Measurements from ENCODE around the gene BIRC5. TPM values are rescaled to one million over a fixed set of nuclear protein-coding genes. Genes with fewer than 3 reads are reported as not detected.

The BIRC5 gene
- polyA plus RNA-seq, 3 donors from 2014 or later: 3.6 to 5.5 (median 4.5) TPM

DNA sequence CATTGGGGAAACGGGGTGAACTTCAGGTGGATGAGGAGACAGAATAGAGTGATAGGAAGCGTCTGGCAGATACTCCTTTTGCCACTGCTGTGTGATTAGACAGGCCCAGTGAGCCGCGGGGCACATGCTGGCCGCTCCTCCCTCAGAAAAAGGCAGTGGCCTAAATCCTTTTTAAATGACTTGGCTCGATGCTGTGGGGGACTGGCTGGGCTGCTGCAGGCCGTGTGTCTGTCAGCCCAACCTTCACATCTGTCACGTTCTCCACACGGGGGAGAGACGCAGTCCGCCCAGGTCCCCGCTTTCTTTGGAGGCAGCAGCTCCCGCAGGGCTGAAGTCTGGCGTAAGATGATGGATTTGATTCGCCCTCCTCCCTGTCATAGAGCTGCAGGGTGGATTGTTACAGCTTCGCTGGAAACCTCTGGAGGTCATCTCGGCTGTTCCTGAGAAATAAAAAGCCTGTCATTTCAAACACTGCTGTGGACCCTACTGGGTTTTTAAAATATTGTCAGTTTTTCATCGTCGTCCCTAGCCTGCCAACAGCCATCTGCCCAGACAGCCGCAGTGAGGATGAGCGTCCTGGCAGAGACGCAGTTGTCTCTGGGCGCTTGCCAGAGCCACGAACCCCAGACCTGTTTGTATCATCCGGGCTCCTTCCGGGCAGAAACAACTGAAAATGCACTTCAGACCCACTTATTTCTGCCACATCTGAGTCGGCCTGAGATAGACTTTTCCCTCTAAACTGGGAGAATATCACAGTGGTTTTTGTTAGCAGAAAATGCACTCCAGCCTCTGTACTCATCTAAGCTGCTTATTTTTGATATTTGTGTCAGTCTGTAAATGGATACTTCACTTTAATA lies 10.4 kb downstream of the BIRC5 start:
- no peak overlapping the region for H3K4me3 Mint-ChIP-seq
- DNase-seq: no peak
- no peaks in the 10 kb centered on the region for H3K36me3 Mint-ChIP-seq
- no peak overlapping the region for H3K27ac Mint-ChIP-seq
- no peaks in the 10 kb centered on the region for H3K9me3 Mint-ChIP-seq
- no peaks in the 10 kb centered on the region for H3K4me1 Mint-ChIP-seq
- peaks cover 0 to 3% (median 2%) of the 10 kb centered on the region in 3 donors for H3K27me3 Mint-ChIP-seq (ENCODE audit: low read depth in 3 of 3)

- no peak for DNase-seq
- Mint-ChIP-seq H3K4me1 (no peaks in the 10 kb centered on the region), H3K27ac (no peak overlapping the region), H3K4me3 (no peak overlapping the region), H3K9me3 (no peaks in the 10 kb centered on the region), H3K36me3 (no peaks in the 10 kb centered on the region), H3K27me3 (ENCODE audit: low read depth in 3 of 3) (peaks cover 0 to 3% (median 2%) of the 10 kb centered on the region in 3 donors)
These were observed 11.2 kb downstream of the BIRC5 start for GRCh38 chr17:78225088-78225865.

GRCh38 chr17:78226055-78226758 lies 12.2 kb downstream of the BIRC5 start:
- H3K36me3 Mint-ChIP-seq: no peaks in the 10 kb centered on the region
- H3K9me3 Mint-ChIP-seq: no peaks in the 10 kb centered on the region
- no peak overlapping the region for H3K27ac Mint-ChIP-seq
- H3K27me3 Mint-ChIP-seq (ENCODE audit: low read depth in 3 of 3): peaks cover 3 to 7% (median 6%) of the 10 kb centered on the region in 3 donors
- no peaks in the 10 kb centered on the region for H3K4me1 Mint-ChIP-seq
- DNase-seq: no peak
- H3K4me3 Mint-ChIP-seq: no peak overlapping the region

DNA sequence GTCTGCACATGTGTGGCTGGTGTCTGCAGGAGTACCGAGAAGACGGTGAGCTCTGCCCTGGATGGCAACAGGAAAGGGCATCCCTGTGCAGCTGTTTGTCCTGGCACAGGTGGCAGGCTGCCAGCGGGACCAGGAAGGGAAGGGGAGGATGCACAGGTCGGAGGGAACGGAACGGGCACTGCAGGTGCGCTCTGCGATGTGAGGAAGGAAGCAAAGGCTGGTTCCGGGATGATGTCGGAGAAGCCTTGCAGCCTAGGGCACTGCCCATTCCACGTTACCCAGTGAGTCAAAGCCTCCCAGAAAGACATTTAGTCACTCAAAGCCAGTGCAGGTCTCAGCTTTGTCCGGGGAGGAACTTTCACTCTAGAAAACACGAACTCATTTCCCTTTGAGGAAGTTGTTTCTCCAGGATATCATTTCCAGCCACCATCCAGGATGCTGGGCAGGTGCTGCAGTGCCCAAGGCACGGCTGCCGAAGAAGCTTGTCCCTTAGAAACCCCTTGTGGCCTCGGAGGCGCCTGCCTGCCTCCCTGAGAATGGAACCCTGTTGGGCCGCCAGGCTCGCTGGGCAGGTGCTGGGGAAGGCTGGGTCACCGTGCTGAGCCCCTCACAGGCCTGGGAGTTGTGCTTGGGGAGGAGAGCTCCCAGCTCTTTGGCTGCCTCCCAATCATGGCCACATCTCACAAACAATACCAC lies 12.9 kb downstream of the BIRC5 start:
- no peak overlapping the region for H3K4me3 Mint-ChIP-seq
- no peaks in the 10 kb centered on the region for H3K36me3 Mint-ChIP-seq
- no peak for DNase-seq
- peaks cover 3 to 7% (median 6%) of the 10 kb centered on the region in 3 donors for H3K27me3 Mint-ChIP-seq (ENCODE audit: low read depth in 3 of 3)
- H3K9me3 Mint-ChIP-seq: no peaks in the 10 kb centered on the region
- no peaks in the 10 kb centered on the region for H3K4me1 Mint-ChIP-seq
- no peak overlapping the region for H3K27ac Mint-ChIP-seq

DNA sequence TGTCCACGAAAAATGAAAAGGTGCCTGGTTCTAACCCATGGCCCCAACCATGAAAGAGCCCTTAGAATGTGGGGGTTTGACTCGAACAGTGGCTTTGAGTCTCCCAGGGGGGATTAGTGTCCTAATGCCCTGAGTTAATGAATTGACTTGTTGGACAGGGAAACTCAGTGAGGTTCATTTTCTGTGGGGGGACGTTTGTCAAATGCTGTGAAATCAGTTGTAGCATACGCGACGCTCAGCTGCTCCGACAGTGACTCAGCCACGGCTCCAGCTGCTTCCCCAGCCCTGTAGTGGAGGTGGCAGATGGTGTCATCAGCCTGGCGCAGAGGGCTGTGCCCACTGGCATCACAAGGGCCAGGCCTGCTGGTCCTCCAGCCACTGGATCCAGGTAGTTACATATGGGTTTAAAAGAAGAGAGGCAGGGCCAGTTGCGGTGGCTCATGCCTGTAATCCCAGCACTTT lies 13.4 kb downstream of the BIRC5 start:
- H3K4me1 Mint-ChIP-seq: no peaks in the 10 kb centered on the region

GRCh38 chr17:78228176-78228575 lies 14.1 kb downstream of the BIRC5 start:
- H3K9me3 Mint-ChIP-seq: no peaks in the 10 kb centered on the region

More for the DNA sequence above, 13.4 kb downstream of the BIRC5 start:
- Mint-ChIP-seq H3K27me3 (ENCODE audit: low read depth in 3 of 3) (peaks cover 3 to 7% (median 6%) of the 10 kb centered on the region in 3 donors), H3K27ac (no peak overlapping the region), H3K4me3 (no peak overlapping the region), H3K9me3 (no peaks in the 10 kb centered on the region), H3K36me3 (no peaks in the 10 kb centered on the region)
- no peak for DNase-seq

DNA sequence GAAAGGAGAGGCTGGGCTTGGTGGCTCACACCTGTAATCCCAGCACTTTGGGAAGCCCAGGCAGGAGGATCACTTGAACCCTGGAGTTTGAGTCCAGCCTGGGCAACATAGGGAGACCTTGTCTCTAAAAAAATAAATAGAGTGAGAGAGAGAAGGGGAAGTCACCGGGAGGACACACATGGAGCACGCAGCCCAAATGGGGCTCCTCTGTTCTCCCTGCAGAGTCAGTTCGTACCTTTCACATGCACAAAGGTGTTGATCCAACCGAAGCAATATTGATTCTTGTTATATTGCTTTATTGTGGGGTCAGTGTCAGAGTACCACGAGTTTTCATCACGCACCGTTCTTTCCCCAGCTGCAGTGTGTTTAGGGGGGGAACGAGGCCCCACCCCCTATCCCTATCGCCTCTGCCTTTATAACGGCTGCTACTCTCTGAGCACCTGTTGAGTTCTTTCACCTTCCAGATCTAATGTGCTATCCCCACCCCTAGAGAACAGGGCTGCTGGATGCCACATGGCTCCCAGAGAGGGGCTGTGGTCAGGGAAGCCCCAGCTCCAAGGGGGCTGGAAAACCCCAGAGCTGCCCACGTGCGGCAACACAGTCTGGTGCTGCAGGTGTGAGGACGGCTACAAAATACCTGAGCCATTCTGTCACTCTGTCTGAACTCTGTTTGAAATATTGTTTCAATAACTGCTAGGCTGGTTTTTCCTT lies 16.4 kb downstream of the BIRC5 start:
- peaks cover 3 to 11% (median 10%) of the 10 kb centered on the region in 3 donors for H3K27me3 Mint-ChIP-seq (ENCODE audit: low read depth in 3 of 3)
- H3K9me3 Mint-ChIP-seq: no peaks in the 10 kb centered on the region
- DNase-seq: no peak
- H3K27ac Mint-ChIP-seq: no peak overlapping the region
- no peak overlapping the region for H3K4me3 Mint-ChIP-seq
- H3K36me3 Mint-ChIP-seq: no peaks in the 10 kb centered on the region
- H3K4me1 Mint-ChIP-seq: peaks cover 0 to 3% of the 10 kb centered on the region in 2 donors

More at GRCh38 chr17:78228176-78228575, 14.1 kb downstream of the BIRC5 start:
- Mint-ChIP-seq H3K27me3 (ENCODE audit: low read depth in 3 of 3) (peaks cover 3 to 10% (median 9%) of the 10 kb centered on the region in 3 donors), H3K4me1 (peaks cover 0 to 3% of the 10 kb centered on the region in 2 donors), H3K27ac (no peak overlapping the region), H3K36me3 (no peaks in the 10 kb centered on the region), H3K4me3 (no peak overlapping the region)
- DNase-seq: no peak

GRCh38 chr17:78230996-78231935 lies 17.2 kb downstream of the BIRC5 start, which contains the start of gene TMEM235:
TSS of gene TMEM235 (plus strand) at chr17:78231631. CDS start at chr17:78232024, 393 bp downstream.
- Mint-ChIP-seq H3K4me1 (peaks cover 0 to 3% of the 10 kb centered on the region in 2 donors), H3K27me3 (ENCODE audit: low read depth in 3 of 3) (peaks cover 3 to 11% (median 10%) of the 10 kb centered on the region in 3 donors), H3K9me3 (no peaks in the 10 kb centered on the region), H3K4me3 (no peak within 1 kb of the TSS), H3K27ac (no peak within 1 kb of the TSS), H3K36me3 (no peaks in the 10 kb centered on the region)
- no peak for DNase-seq

- peaks cover 3 to 11% (median 10%) of the 10 kb centered on the region in 3 donors for H3K27me3 Mint-ChIP-seq (ENCODE audit: low read depth in 3 of 3)
- no peak for DNase-seq
- no peaks in the 10 kb centered on the region for H3K9me3 Mint-ChIP-seq
- no peak overlapping the region for H3K27ac Mint-ChIP-seq
- H3K4me1 Mint-ChIP-seq: peaks cover 0 to 3% of the 10 kb centered on the region in 2 donors
- H3K4me3 Mint-ChIP-seq: no peak overlapping the region
- no peaks in the 10 kb centered on the region for H3K36me3 Mint-ChIP-seq
These were observed 18.2 kb downstream of the BIRC5 start for GRCh38 chr17:78231991-78232858.

- Mint-ChIP-seq H3K4me1 (peaks cover 0 to 3% of the 10 kb centered on the region in 2 donors), H3K36me3 (no peaks in the 10 kb centered on the region), H3K9me3 (no peaks in the 10 kb centered on the region), H3K27me3 (ENCODE audit: low read depth in 3 of 3) (peaks cover 1 to 10% (median 9%) of the 10 kb centered on the region in 3 donors), H3K27ac (no peak overlapping the region), H3K4me3 (no peak overlapping the region)
- no peak for DNase-seq
These were observed 18.8 kb downstream of the BIRC5 start for GRCh38 chr17:78232859-78233173.

DNA sequence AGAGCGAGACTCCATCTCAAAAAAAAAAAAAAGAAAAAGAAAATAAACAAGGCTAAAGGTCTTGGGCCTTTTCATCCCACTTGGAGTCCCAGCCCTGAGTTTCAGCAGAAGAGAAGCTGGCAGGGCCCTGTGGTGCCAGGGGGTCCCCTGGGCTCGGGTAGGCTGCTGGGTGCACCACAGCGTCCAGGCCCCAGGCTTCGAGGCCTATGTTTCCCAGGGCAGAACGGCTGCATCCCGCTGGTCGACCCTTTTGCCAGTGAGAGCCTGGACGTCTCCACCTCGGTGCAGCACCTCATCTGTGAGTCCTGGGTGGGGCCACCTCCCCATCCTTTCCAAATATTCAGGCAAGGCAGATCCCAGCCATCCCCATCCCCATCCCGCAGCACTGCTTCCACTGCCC lies 19.6 kb downstream of the BIRC5 start:
- no peak for DNase-seq
- no peaks in the 10 kb centered on the region for H3K36me3 Mint-ChIP-seq
- no peaks in the 10 kb centered on the region for H3K9me3 Mint-ChIP-seq
- no peak overlapping the region for H3K27ac Mint-ChIP-seq
- no peak overlapping the region for H3K4me3 Mint-ChIP-seq
- peaks cover 0 to 10% (median 9%) of the 10 kb centered on the region in 3 donors for H3K27me3 Mint-ChIP-seq (ENCODE audit: low read depth in 3 of 3)
- H3K4me1 Mint-ChIP-seq: peaks cover 0 to 3% of the 10 kb centered on the region in 2 donors

All from immature natural killer cell (primary cell).